ENCODE results near the gene ARHGAP22. TPM values are rescaled to one million over a fixed set of nuclear protein-coding genes. Genes with fewer than 3 reads are reported as not detected.

Gene ARHGAP22
- total RNA-seq, 4 donors from 2014 or later: 7.7 to 16.5 (median 14.3) TPM

GRCh38 chr10:48484911-48485310, 120.0 kb downstream of the ARHGAP22 start:
- no peak overlapping the region for H3K4me3 ChIP-seq
- H3K27ac ChIP-seq: no peak overlapping the region
- no peaks in the 10 kb centered on the region for H3K4me1 ChIP-seq
- H3K36me3 ChIP-seq: no peaks in the 10 kb centered on the region
- TF ChIP-seq, protein P1, sequence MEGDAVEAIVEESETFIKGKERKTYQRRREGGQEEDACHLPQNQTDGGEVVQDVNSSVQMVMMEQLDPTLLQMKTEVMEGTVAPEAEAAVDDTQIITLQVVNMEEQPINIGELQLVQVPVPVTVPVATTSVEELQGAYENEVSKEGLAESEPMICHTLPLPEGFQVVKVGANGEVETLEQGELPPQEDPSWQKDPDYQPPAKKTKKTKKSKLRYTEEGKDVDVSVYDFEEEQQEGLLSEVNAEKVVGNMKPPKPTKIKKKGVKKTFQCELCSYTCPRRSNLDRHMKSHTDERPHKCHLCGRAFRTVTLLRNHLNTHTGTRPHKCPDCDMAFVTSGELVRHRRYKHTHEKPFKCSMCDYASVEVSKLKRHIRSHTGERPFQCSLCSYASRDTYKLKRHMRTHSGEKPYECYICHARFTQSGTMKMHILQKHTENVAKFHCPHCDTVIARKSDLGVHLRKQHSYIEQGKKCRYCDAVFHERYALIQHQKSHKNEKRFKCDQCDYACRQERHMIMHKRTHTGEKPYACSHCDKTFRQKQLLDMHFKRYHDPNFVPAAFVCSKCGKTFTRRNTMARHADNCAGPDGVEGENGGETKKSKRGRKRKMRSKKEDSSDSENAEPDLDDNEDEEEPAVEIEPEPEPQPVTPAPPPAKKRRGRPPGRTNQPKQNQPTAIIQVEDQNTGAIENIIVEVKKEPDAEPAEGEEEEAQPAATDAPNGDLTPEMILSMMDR (IDR thresholded peaks at IDR 0.05): no peak
- no peak for TF ChIP-seq EP300 (IDR thresholded peaks at IDR 0.05)
- no peak for TF ChIP-seq POLR2A (IDR thresholded peaks at IDR 0.05)
- 54 to 64% methylated on average over 3 of the region's 3 CpGs for WGBS, 2 donors
- no peak for DNase-seq (ENCODE audit: low spot score in 2 of 2)
- H3K9me3 ChIP-seq: no peaks in the 10 kb centered on the region
- H3K27me3 ChIP-seq: no peaks in the 10 kb centered on the region

DNA sequence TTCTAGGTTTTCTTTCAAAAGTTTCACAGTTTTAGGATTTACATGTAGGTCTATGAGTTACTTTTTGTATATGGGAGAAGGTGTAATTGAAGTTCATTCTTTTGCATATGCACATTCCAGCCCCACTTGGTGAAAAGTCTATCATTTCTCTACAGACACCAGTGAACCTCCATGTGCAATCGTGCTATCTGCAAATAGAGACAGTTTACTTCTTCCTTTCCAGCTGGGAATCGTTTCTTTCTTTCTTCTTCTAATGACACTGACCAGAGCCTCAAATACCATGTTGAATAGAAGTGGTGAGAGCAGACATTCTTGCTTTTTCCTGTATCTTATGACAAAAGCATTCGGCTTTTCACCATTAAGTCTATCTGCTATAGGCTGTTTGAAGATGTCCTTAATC, 122.7 kb downstream of the ARHGAP22 start:
- H3K36me3 ChIP-seq: no peaks in the 10 kb centered on the region
- 75 to 79% methylated on average over 3 of the region's 3 CpGs for WGBS, 2 donors
- TF ChIP-seq POLR2A (IDR thresholded peaks at IDR 0.05) (no peak), EP300 (IDR thresholded peaks at IDR 0.05) (no peak)
- TF ChIP-seq, protein P1 (IDR thresholded peaks at IDR 0.05): no peak
- no peaks in the 10 kb centered on the region for H3K4me1 ChIP-seq
- H3K27ac ChIP-seq: no peak overlapping the region
- no peak overlapping the region for H3K4me3 ChIP-seq
- DNase-seq (ENCODE audit: low spot score in 2 of 2): no peak
- no peaks in the 10 kb centered on the region for H3K27me3 ChIP-seq
- H3K9me3 ChIP-seq: no peaks in the 10 kb centered on the region

DNA sequence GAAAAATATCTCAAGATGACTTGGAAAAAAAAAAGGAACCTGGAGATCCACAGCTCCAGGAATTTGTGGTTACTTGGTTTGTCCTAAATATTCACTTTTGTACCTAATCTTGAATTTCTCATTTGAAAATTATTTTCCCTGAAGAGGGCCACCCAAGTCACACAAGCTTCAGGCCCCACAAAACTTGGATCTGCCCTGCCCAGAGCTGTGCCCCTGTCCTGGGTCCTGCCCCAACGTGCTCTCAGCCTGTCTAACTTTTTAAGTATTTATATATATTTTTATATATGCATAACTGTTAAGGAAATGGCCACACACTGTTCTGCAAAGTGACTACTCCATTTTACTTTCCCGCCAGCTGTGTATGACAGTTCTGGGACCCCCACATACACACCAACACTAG, 123.5 kb downstream of the ARHGAP22 start:
- no peak for DNase-seq (ENCODE audit: low spot score in 2 of 2)
- Histone ChIP-seq H3K27me3 (no peaks in the 10 kb centered on the region), H3K27ac (no peak overlapping the region), H3K4me3 (no peak overlapping the region), H3K4me1 (no peaks in the 10 kb centered on the region), H3K9me3 (no peaks in the 10 kb centered on the region), H3K36me3 (no peaks in the 10 kb centered on the region)
- TF ChIP-seq POLR2A (IDR thresholded peaks at IDR 0.05): no peak
- TF ChIP-seq EP300 (IDR thresholded peaks at IDR 0.05): no peak
- TF ChIP-seq, protein P1 (IDR thresholded peaks at IDR 0.05): no peak
- 76 to 85% methylated on average over 2 of the region's 2 CpGs for WGBS, 2 donors

- Histone ChIP-seq H3K4me3 (no peak overlapping the region), H3K36me3 (no peaks in the 10 kb centered on the region), H3K4me1 (no peaks in the 10 kb centered on the region), H3K27ac (no peak overlapping the region), H3K9me3 (no peaks in the 10 kb centered on the region), H3K27me3 (no peaks in the 10 kb centered on the region)
- TF ChIP-seq, protein P1 (IDR thresholded peaks at IDR 0.05): no peak
- TF ChIP-seq POLR2A (IDR thresholded peaks at IDR 0.05) (no peak), EP300 (IDR thresholded peaks at IDR 0.05) (no peak)
- 68 to 70% methylated on average over 17 to 20 of the region's 20 CpGs for WGBS, 2 donors
- no peak for DNase-seq (ENCODE audit: low spot score in 2 of 2)
Observed at GRCh38 chr10:48480397-48481374, 124.2 kb downstream of the ARHGAP22 start.

All from tibial nerve (tissue), 4 donors.